Glomerular visceral epithelial cell (primary cell): ENCODE data around the gene SGK1.

Experiments
- DNase-seq: peaks from one replicate; pipeline ENCODE4 v3.0.0-alpha.2; 2016; ENCODE audit errors: extremely low spot score

Gene SGK1

DNA sequence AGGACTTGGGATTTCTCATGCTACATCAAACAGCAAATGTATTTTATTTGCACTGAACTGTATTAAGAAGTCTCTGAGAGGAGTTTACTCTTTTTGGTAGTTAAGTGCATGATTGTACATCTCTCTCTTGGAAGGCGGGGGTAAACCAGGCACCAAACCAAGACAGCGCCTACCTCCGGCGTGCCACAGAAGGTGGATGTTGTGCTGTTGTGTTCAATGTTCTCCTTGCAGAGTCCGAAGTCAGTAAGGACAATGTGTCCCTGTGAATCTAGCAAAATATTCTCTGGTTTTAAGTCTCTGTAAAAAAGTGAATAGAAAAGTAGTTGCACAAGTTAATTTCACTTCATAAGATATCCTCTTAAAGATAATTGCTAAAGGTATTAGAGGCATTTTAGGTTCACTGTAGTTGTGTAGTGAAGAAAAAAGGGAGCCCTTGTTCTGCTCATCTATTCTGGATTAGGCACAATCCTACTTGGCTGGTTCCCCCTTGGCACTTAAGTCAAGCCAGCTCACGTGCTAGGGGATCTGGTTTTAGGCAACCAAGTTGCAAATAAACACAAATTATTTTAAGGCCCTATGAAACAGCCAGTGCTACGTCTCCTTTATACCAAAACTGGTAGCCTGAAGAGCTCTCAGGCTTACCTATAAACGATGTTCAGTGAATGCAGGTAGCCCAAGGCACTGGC, 145.7 kb downstream of the SGK1 start:
- DNase-seq, result no peak

DNA sequence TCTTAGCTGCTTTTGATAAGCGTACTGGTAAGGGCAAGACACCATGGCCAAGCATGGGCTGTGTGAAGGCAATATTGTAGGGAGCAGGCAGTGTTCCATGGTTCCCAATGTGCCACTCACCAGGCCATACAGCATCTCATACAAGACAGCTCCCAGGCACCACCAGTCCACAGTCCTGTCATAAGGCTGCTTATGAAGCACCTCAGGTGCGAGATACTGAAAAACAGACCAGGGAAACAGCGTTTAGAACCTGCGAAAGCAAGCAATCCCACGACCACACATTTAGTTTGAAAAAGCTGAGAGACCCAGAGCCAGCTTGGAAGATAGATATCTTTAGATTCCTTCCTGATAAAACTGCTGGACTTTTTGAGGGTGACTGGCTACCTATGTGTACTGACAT, 146.4 kb downstream of the SGK1 start:
- DNase-seq, result no peak

GRCh38 chr6:134170844-134171243, 147.1 kb downstream of the SGK1 start:
- peak; percentile 44 for DNase-seq

GRCh38 chr6:134169871-134170486, 147.9 kb downstream of the SGK1 start:
- DNase-seq, result no peak

DNA sequence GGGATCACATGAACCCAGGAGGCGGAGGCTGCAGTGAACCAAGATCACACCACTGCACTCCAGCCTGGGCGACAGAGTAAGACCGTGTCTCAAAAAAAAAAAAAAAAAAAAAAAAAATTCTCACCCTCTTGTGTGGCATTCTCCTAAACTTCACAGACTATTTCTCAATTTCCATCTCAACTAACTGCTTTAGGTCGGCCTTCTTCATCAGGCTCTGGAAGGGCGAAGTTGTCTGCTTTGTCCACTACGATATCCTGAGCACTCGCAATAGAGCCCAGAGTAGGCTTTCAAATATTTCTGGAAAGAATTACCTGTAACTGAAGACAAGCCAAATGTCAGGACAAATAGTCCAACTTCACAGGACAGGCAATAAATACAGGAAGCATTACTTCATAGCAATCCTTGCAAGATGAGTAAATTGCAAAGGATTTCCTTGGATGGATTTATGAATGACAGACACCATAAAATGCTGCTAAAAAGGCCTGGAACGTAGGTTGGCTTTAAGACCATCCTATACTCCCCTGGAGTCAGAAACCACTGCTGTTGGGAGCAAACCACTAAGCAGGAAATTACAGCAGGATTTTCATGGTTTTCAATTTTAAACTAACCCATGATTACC, 149.2 kb downstream of the SGK1 start:
- DNase-seq, result no peak

DNA sequence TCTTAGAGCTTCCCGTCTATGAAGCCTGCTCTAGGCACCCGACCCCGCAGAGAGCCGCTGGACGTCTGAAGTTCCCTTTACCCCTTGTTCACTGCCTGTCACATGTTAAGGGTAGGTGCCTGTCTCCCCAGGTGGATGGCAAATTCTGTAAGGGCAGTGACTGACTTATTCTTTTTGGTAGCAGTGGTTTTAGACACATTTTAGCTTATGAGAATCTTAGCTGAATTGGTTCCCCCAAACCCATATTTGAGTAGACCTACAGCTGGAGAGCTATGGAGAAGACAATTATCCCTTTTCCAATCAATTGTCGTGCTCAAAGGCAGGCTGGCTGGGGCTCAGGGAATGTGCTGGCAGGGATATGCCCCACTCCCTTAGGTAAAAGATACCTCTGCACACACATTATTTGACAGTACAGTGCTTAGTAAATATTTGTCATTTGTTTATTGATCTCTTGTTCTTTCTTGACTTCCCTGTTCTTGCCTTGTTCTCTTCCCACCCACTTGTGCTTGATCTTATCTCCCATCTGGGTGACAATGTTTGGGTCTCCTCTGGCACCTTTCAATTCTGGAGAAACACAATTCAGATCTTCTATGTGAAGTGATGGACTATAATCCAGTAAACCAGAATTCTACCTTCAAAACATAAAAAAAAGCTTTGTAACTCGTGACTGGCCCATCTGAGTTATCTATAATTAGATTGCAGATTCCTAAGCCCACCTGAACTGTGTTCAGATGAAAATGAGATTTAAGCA, 151.2 kb downstream of the SGK1 start:
- no peak for DNase-seq

- no peak for DNase-seq
These were observed 152.2 kb downstream of the SGK1 start for GRCh38 chr6:134165561-134166201.

- DNase-seq, result no peak
These were observed 153.6 kb downstream of the SGK1 start for GRCh38 chr6:134164300-134164699.

GRCh38 chr6:134162932-134163331, 155.0 kb downstream of the SGK1 start:
- DNase-seq, result no peak

DNA sequence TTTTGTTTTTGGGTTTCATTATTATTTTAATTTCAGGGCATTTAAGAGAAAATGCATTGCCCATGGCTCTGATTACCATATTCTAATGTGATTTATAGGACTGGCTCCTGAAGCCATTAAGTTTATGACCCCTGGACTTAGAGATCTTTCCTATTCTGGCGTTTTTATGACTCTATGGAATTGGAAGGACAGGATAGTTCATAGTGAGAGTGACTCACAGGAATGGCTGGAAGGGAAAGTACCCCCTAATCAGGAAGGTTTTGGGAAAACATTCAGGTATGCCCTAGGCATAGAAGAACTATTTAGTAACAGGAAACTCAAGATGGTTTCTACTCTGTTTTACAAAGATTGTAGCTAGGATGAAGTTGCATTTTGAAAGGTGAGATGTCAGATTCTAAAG, 156.9 kb downstream of the SGK1 start:
- no peak for DNase-seq

- no peak for DNase-seq
These were observed 165.0 kb downstream of the SGK1 start for GRCh38 chr6:134152767-134153485.

GRCh38 chr6:134148566-134148965, 169.3 kb downstream of the SGK1 start:
- DNase-seq, result no peak

- no peak for DNase-seq
These were observed 170.8 kb downstream of the SGK1 start for GRCh38 chr6:134147034-134147533.

- no peak for DNase-seq
These were observed 171.5 kb downstream of the SGK1 start for GRCh38 chr6:134146268-134147033.

DNA sequence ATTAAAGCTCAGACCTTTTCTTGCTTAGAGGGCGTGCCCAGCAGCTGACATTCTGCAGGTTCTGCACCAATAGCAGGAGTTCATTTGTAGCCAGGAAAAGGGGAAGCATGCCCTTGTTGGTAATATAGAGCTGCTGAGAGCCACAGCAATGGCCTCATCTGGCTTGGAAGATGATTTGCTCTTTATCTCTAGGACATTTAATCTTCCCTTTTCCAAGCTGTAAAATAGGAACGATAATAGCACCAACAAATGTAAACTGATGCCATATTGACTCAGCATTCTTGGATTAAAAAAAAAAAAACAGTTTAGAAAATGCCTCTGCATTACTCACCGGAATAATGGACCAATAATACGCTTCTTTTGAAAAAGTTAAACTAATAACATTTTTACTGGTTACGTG, 172.1 kb downstream of the SGK1 start:
- DNase-seq, result no peak

- DNase-seq, result no peak
These were observed 179.5 kb downstream of the SGK1 start for GRCh38 chr6:134138226-134138975.

DNA sequence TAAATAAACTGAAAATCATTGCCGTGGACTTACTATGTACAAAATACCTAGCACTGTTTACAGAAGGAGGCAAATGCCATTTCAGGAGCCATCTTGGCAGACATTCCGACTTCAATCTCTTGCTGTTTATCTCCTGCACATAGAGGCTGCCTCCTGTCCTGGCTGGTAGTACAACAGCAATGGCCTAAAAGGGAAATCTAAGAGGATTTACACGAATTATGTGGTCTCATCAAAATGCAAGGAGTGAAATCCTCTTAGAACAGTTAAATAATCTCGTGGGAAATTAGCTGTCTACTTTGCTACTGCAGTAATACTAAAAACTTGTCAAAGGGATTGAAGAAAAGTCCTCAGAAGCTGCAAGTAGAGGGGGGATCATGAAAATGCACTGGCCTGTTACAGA, 183.3 kb downstream of the SGK1 start:
- DNase-seq, result no peak

DNA sequence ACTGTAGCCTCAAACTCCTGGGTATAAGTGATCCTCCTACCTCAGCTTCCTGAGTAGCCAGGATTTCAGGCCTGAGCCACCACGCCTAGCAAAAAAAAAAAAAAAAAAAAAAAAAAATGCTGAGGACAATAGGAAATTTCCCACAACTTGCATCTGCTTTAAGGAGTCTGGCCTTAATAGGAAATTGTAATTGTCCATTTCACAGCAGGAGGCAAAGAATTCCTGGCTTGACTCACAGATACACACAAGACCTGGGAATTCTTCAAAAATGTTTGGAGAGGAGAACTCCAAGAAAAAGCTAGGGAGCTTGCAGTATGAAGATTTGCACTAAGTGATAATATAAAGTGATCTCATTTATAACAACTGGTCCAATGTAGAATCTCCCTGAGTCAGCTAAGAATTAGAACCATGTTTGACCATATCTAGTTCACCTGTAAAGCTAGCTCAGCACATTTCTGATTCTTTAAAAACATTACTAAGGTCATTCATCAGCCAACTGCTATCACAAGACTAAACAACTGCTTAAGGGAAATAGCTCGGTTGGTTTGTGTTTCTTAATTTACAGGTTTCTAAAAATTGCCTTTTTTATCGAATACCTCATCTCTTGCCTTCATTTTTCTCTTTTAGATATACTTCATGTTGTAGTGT, 185.3 kb downstream of the SGK1 start:
- DNase-seq, result peak; percentile 6

- no peak for DNase-seq
These were observed 186.3 kb downstream of the SGK1 start for GRCh38 chr6:134131530-134132139.
